ENCODE data around the gene EPHB1. TPM values are rescaled to one million over a fixed set of nuclear protein-coding genes. Genes with fewer than 3 reads are reported as not detected.

EPHB1 gene
- total RNA-seq, 1 experiment from 2014 or later = 0.11 TPM

DNA sequence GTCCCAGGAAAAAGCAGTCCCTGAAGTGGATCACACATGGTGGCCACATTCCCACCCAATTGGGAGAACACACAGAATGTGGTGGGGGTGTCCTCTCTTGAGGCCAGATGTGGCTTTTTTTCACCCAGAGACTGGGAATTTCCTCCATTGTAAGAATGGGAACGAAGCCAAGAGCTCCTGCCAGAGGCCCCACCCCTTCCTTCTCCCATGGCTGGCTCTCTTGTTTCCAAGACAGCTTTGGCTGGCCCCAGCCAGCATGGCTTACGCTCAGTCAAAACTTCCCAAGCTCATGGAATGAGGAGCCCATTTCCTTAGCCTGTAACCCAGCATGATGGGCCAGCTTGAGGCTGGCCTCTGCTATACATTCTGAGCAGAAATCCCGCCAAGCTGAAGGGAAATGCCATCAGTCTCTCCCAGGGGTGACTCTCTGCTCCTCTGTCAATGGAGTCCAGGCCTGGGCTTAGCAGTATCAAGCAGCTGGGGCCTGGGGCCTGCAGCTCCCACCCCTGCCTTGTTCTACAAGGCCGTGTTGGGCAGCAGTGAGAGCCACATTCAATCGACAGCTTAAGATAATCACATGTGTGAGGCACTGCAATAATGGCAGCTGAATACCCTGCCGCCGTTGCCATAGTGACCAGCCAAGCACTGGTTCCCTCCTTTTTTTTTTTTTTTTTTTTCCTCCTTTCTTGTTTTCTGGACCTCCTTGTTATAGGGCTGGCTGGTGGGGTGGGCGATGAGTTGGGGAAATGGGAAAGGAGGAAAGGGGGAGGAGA, 142.4 kb downstream of the EPHB1 start:
- Histone ChIP-seq H3K4me3 (ENCODE audit: low read depth, low read length, poor library complexity, severe bottlenecking) (no peak overlapping the region), H3K4me1 (ENCODE audit: insufficient read depth, low read length, poor library complexity, severe bottlenecking) (no peaks in the 10 kb centered on the region), H3K36me3 (ENCODE audit: insufficient read depth, low read length, poor library complexity, severe bottlenecking) (no peaks in the 10 kb centered on the region), H3K9me3 (ENCODE audit: low read depth, low read length, poor library complexity, severe bottlenecking) (no peaks in the 10 kb centered on the region), H3K27me3 (replicated peaks; ENCODE audit: insufficient read depth, low read depth, low read length, poor library complexity) (no peaks in the 10 kb centered on the region), H3K27ac (ENCODE audit: low read depth, low read length, poor library complexity, severe bottlenecking) (no peak overlapping the region)
- DNase-seq (ENCODE audit: low spot score) = peak; percentile 14
- CTCF ChIA-PET = no interaction called here
- TF ChIP-seq EZH2 (IDR thresholded peaks at IDR 0.05; ENCODE audit: borderline replicate concordance, low read depth, low read length, poor library complexity, severe bottlenecking) (no peak), CTCF (conservative IDR thresholded peaks at IDR 0.05; ENCODE audit: low read depth, low read length) (no peak)
- no TSS peak for BruUV-seq (replicated peaks)
- POLR2A ChIA-PET (ENCODE audit: low non-redundant PET) = no interaction called here
- intact Hi-C loops (cut with micrococcal nuclease; ENCODE audit: unreplicated experiment) = no loop called here

GRCh38 chr3:134938029-134938525, 143.0 kb downstream of the EPHB1 start:
- TF ChIP-seq EZH2 (IDR thresholded peaks at IDR 0.05; ENCODE audit: borderline replicate concordance, low read depth, low read length, poor library complexity, severe bottlenecking) (no peak), CTCF (conservative IDR thresholded peaks at IDR 0.05; ENCODE audit: low read depth, low read length) (no peak)
- H3K27ac ChIP-seq (ENCODE audit: low read depth, low read length, poor library complexity, severe bottlenecking) = no peak overlapping the region
- CTCF ChIA-PET = no interaction called here
- POLR2A ChIA-PET (ENCODE audit: low non-redundant PET) = no interaction called here
- no TSS peak for BruUV-seq (replicated peaks)
- intact Hi-C loops (cut with micrococcal nuclease; ENCODE audit: unreplicated experiment) = no loop called here
- DNase-seq (ENCODE audit: low spot score) = no peak
- no peak overlapping the region for H3K4me3 ChIP-seq (ENCODE audit: low read depth, low read length, poor library complexity, severe bottlenecking)
- no peaks in the 10 kb centered on the region for H3K4me1 ChIP-seq (ENCODE audit: insufficient read depth, low read length, poor library complexity, severe bottlenecking)
- no peaks in the 10 kb centered on the region for H3K9me3 ChIP-seq (ENCODE audit: low read depth, low read length, poor library complexity, severe bottlenecking)
- H3K27me3 ChIP-seq (replicated peaks; ENCODE audit: insufficient read depth, low read depth, low read length, poor library complexity) = no peaks in the 10 kb centered on the region
- H3K36me3 ChIP-seq (ENCODE audit: insufficient read depth, low read length, poor library complexity, severe bottlenecking) = no peaks in the 10 kb centered on the region

- no peaks in the 10 kb centered on the region for H3K9me3 ChIP-seq (ENCODE audit: low read depth, low read length, poor library complexity, severe bottlenecking)
- intact Hi-C loops (cut with micrococcal nuclease; ENCODE audit: unreplicated experiment) = no loop called here
- DNase-seq (ENCODE audit: low spot score) = no peak
- TF ChIP-seq CTCF (conservative IDR thresholded peaks at IDR 0.05; ENCODE audit: low read depth, low read length) (no peak), EZH2 (IDR thresholded peaks at IDR 0.05; ENCODE audit: borderline replicate concordance, low read depth, low read length, poor library complexity, severe bottlenecking) (no peak)
- POLR2A ChIA-PET (ENCODE audit: low non-redundant PET) = interaction anchor here (0.6 kb wide), 1 partner anchor 1439 kb away, joined by 4 read pairs; no protein-coding TSS in a partner anchor
- H3K4me1 ChIP-seq (ENCODE audit: insufficient read depth, low read length, poor library complexity, severe bottlenecking) = no peaks in the 10 kb centered on the region
- CTCF ChIA-PET = no interaction called here
- no peaks in the 10 kb centered on the region for H3K36me3 ChIP-seq (ENCODE audit: insufficient read depth, low read length, poor library complexity, severe bottlenecking)
- H3K4me3 ChIP-seq (ENCODE audit: low read depth, low read length, poor library complexity, severe bottlenecking) = no peak overlapping the region
- H3K27me3 ChIP-seq (replicated peaks; ENCODE audit: insufficient read depth, low read depth, low read length, poor library complexity) = no peaks in the 10 kb centered on the region
- BruUV-seq (replicated peaks) = no TSS peak
- no peak overlapping the region for H3K27ac ChIP-seq (ENCODE audit: low read depth, low read length, poor library complexity, severe bottlenecking)
Observed at GRCh38 chr3:134939978-134940377, 144.9 kb downstream of the EPHB1 start.

Data from A673 (cell line).